Measurements from ENCODE around the gene ELFN2. TPM values are rescaled to one million over a fixed set of nuclear protein-coding genes. Genes with fewer than 3 reads are reported as not detected.

The ELFN2 gene
- total and polyA plus RNA-seq, 2 donors (not counting 3 experiments of a cell fraction or from before 2014, with no cell fraction given) = 0.41 to 1.3 TPM

DNA sequence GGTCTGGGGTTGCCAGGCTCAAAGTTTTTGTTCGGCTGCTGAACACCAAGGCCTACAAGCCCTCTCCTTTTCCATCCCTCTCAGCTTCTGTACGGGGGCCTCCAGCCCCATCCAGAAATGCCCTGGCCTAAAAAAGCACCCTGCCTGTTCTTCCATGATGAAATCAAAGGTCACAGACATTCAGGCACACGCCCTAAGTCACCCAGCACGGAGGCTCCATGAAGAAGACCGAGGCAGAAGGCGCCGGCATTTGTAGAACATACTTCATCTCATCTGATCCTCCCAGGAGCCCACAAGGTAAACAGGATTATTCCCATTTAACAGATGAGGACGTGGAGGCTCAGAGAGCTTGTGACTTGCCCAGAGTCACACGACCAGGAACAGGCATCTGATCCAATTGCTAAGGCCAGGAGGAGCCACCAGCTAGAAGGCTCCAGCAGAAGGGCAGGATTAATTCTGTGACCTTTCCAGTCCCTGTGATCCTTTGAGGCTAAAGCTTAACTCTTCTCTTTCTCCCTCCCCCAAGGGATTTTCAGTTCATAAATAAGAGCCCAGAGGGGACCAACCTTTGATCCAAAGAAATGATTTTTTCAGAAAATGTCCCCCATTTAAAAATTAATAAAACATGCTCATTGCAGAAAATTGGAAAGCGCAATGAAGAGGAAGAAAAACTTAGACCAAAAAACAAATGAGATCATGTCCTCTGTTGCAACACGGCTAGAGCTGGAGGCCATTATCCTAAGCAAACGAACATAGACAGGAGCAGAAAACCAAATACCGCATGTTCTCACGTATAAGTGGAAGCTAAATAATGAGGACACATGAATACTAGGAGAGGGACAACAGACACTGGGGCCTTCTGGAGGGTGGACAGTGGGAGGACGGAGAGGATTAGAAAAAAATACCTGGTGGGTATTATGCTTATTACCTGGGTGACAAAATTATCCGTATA is 106.3 kb downstream of the ELFN2 start:
- peaks cover 0 to 5% of the 10 kb centered on the region in 2 experiments for H3K27me3 ChIP-seq (ENCODE audit: control insufficient read depth in 2 of 2, insufficient read depth in 2 of 2, low read length in 2 of 2)
- H3K4me1 ChIP-seq (ENCODE audit: control insufficient read depth, extremely low read depth, insufficient read depth, low read length) = peaks cover 15% of the 10 kb centered on the region
- FAIRE-seq = no peak
- H3K36me3 ChIP-seq (ENCODE audit: control insufficient read depth in 2 of 2, extremely low read depth in 1 of 2, insufficient read depth in 2 of 2, low read length in 2 of 2) = no peaks in the 10 kb centered on the region
- DNase-seq (ENCODE audit: low read depth, low spot score) = no peak
- CTCF ChIA-PET = interaction anchor here (1.7 to 8.5 kb wide), 3 partner anchors 19 to 136 kb away, joined by 5 to 168 read pairs (median 14); no protein-coding TSS in a partner anchor
- no peaks in the 10 kb centered on the region for H3K9me3 ChIP-seq (replicated peaks; ENCODE audit: control insufficient read depth, insufficient read depth, low read length)
- no peak overlapping the region for H3K4me3 ChIP-seq (replicated peaks in 1 of 3; ENCODE audit: insufficient read depth in 1 of 3, low read depth in 1 of 3, low read length in 3 of 3)
- no peak overlapping the region for H3K4me2 ChIP-seq (ENCODE audit: insufficient read depth, low read length)
- intact Hi-C loops (cut with micrococcal nuclease) (no loop called here), dilution Hi-C loops (cut with MboI; ENCODE audit: extremely low pct_ligation_motif_present, low sequenced_read_pairs) (no loop called here)
- no peak overlapping the region for H3K9ac ChIP-seq (replicated peaks; ENCODE audit: extremely low read depth, insufficient read depth, low read length)
- POLR2A ChIA-PET = no interaction called here
- H2AFZ ChIP-seq (ENCODE audit: low read depth, low read length) = no peak overlapping the region
- H3K27ac ChIP-seq (ENCODE audit: insufficient read depth, low read depth, low read length) = no peak overlapping the region
- no peaks in the 10 kb centered on the region for H4K20me1 ChIP-seq (replicated peaks; ENCODE audit: control insufficient read depth, extremely low read depth, insufficient read depth, low read length)
- no peak for TF ChIP-seq POLR2AphosphoS5 (IDR thresholded peaks at IDR 0.05; ENCODE audit: insufficient read depth, low read depth, low read length)
- no peak for TF ChIP-seq FOS (IDR thresholded peaks at IDR 0.05; ENCODE audit: borderline replicate concordance, insufficient read depth, low read length)
- no peak for TF ChIP-seq GATA2 (IDR thresholded peaks at IDR 0.05; ENCODE audit: insufficient read depth, insufficient read length, low read depth, low read length)
- TF ChIP-seq EZH2 (IDR thresholded peaks at IDR 0.05; ENCODE audit: borderline replicate concordance, low read depth, low read length, severe bottlenecking) = no peak
- TF ChIP-seq, protein P1, sequence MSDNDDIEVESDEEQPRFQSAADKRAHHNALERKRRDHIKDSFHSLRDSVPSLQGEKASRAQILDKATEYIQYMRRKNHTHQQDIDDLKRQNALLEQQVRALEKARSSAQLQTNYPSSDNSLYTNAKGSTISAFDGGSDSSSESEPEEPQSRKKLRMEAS (IDR thresholded peaks at IDR 0.05; ENCODE audit: insufficient read depth, insufficient read length) = no peak
- no peak for TF ChIP-seq JUN (IDR thresholded peaks at IDR 0.05; ENCODE audit: borderline replicate concordance, insufficient read depth, insufficient read length, low read depth)
- no peak for TF ChIP-seq MYC (IDR thresholded peaks at IDR 0.05; ENCODE audit: low read depth, low read length)
- no peak for TF ChIP-seq POLR2A (IDR thresholded peaks at IDR 0.05; ENCODE audit: low read depth, low read length)
- TF ChIP-seq, protein P2, sequence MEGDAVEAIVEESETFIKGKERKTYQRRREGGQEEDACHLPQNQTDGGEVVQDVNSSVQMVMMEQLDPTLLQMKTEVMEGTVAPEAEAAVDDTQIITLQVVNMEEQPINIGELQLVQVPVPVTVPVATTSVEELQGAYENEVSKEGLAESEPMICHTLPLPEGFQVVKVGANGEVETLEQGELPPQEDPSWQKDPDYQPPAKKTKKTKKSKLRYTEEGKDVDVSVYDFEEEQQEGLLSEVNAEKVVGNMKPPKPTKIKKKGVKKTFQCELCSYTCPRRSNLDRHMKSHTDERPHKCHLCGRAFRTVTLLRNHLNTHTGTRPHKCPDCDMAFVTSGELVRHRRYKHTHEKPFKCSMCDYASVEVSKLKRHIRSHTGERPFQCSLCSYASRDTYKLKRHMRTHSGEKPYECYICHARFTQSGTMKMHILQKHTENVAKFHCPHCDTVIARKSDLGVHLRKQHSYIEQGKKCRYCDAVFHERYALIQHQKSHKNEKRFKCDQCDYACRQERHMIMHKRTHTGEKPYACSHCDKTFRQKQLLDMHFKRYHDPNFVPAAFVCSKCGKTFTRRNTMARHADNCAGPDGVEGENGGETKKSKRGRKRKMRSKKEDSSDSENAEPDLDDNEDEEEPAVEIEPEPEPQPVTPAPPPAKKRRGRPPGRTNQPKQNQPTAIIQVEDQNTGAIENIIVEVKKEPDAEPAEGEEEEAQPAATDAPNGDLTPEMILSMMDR (IDR thresholded peaks at IDR 0.05; ENCODE audit: extremely low read depth in 1 of 2, insufficient read depth in 1 of 2, low read depth in 1 of 2, low read length in 2 of 2) = no peak
- no TSS peak for BruUV-seq (replicated peaks)
- H3K79me2 ChIP-seq (ENCODE audit: control insufficient read depth, insufficient read depth, low read length) = no peaks in the 10 kb centered on the region
- H3K9me1 ChIP-seq (replicated peaks; ENCODE audit: control insufficient read depth, extremely low read depth, insufficient read depth, low read length) = no peaks in the 10 kb centered on the region

Measured in endothelial cell of umbilical vein (primary cell).